Trophoblast cell (in vitro differentiated cells and primary cell): ENCODE measurements around the gene DIP2B.
A peak's percentile ranks its signal among the peaks of the same experiment; 100 is the strongest.
"Not testable (repeated sequence)": the region's sequence is repeated elsewhere in the genome, so short reads cannot be mapped to it uniquely, and the experiment has no call there.

Experiments used
- DNase-seq, 2 donors: peaks; one replicate each; pipeline ENCODE4 v3.0.0-alpha.2; 2016
- H2AFZ ChIP-seq: 2 replicates; pipeline ENCODE4 v1.6.1; 2013; ENCODE audit warnings: low read length, moderate library complexity, mild to moderate bottlenecking; ENCODE audit not compliant: insufficient read depth, poor library complexity
- H2AK5ac ChIP-seq: 2 replicates; pipeline ENCODE4 v1.6.1; 2013; ENCODE audit warnings: mild to moderate bottlenecking, low read length
- H2BK120ac ChIP-seq: 2 replicates; pipeline ENCODE4 v1.6.1; 2013; ENCODE audit warnings: low read length, mild to moderate bottlenecking, moderate library complexity; ENCODE audit not compliant: insufficient read depth, poor library complexity
- H2BK12ac ChIP-seq: 2 replicates; pipeline ENCODE4 v1.6.1; 2013; ENCODE audit warnings: mild to moderate bottlenecking, low read length, moderate library complexity
- H2BK5ac ChIP-seq: 2 replicates; pipeline ENCODE4 v1.6.1; 2013; ENCODE audit warnings: low read length, low read depth, moderate library complexity, mild to moderate bottlenecking; ENCODE audit not compliant: poor library complexity
- H3K14ac ChIP-seq: 2 replicates; pipeline ENCODE4 v1.6.1; 2013; ENCODE audit warnings: mild to moderate bottlenecking, low read length
- H3K18ac ChIP-seq: 2 replicates; pipeline ENCODE4 v1.6.1; 2013; ENCODE audit warnings: mild to moderate bottlenecking, low read length
- H3K23ac ChIP-seq: 2 replicates; pipeline ENCODE4 v1.6.1; 2013; ENCODE audit warnings: low read length
- H3K27ac ChIP-seq: 2 replicates; pipeline ENCODE4 v1.5.1; 2013; ENCODE audit warnings: low read depth, mild to moderate bottlenecking, inconsistent platforms, low read length, moderate library complexity
- H3K27me3 ChIP-seq: 2 replicates; pipeline ENCODE4 v1.6.1; 2013; ENCODE audit warnings: inconsistent platforms, mild to moderate bottlenecking, low read length, moderate library complexity; ENCODE audit not compliant: insufficient read depth
- H3K36me3 ChIP-seq, 2 experiments: 1 replicate in 1 of 2; 2 replicates in 1 of 2; pipeline ENCODE4 v1.6.1; 2013; ENCODE audit warnings: low read length in 2 of 2, mild to moderate bottlenecking in 2 of 2, moderate library complexity in 1 of 2; ENCODE audit not compliant: insufficient read depth in 2 of 2, control insufficient read depth in 1 of 2
- H3K4ac ChIP-seq: 2 replicates; pipeline ENCODE4 v1.6.1; 2013; ENCODE audit warnings: low read depth, mild to moderate bottlenecking, low read length, moderate library complexity
- H3K4me1 ChIP-seq, 2 experiments: 1 replicate in 1 of 2; 2 replicates in 1 of 2; pipeline ENCODE4 v1.6.1; 2013; ENCODE audit warnings: low read length in 2 of 2, mild to moderate bottlenecking in 2 of 2, moderate library complexity in 1 of 2; ENCODE audit not compliant: insufficient read depth in 2 of 2, control insufficient read depth in 1 of 2
- H3K4me2 ChIP-seq: 2 replicates; pipeline ENCODE4 v1.6.1; 2013; ENCODE audit warnings: inconsistent platforms, mild to moderate bottlenecking, low read length, moderate library complexity
- H3K4me3 ChIP-seq: 2 replicates; pipeline ENCODE4 v1.5.1; 2013; ENCODE audit warnings: mild to moderate bottlenecking, low read depth, low read length, inconsistent platforms
- H3K79me1 ChIP-seq: one replicate; pipeline ENCODE4 v1.6.1; 2013; ENCODE audit warnings: low read length
- H3K79me2 ChIP-seq: 2 replicates; pipeline ENCODE4 v1.6.1; 2013; ENCODE audit warnings: low read length, mild to moderate bottlenecking; ENCODE audit not compliant: control insufficient read depth, insufficient read depth, poor library complexity
- H3K9ac ChIP-seq: 2 replicates; pipeline ENCODE4 v1.6.1; 2013; ENCODE audit warnings: mild to moderate bottlenecking, low read length
- H3K9me3 ChIP-seq: 2 replicates; pipeline ENCODE4 v1.6.1; 2013; ENCODE audit warnings: low read depth, mild to moderate bottlenecking, control low read depth, inconsistent platforms, low read length; ENCODE audit not compliant: insufficient read depth
- H4K12ac ChIP-seq: 2 replicates; pipeline ENCODE4 v1.6.1; 2013; ENCODE audit warnings: low read depth, mild to moderate bottlenecking, low read length, moderate library complexity
- H4K8ac ChIP-seq: 2 replicates; pipeline ENCODE4 v1.6.1; 2013; ENCODE audit warnings: low read depth, mild to moderate bottlenecking, low read length, moderate library complexity
- H4K91ac ChIP-seq: one replicate; pipeline ENCODE4 v1.6.1; 2013; ENCODE audit warnings: low read depth, mild to moderate bottlenecking, low read length, moderate library complexity
- WGBS: extraction: QIAGEN DNeasy Blood & Tissue Kit; methylation state at CpG from one replicate; pipeline ENCODE4 v1.1.7; 2013; ENCODE audit warnings: missing lambda C conversion rate; ENCODE audit not compliant: insufficient read length, insufficient coverage; ENCODE audit errors: extremely low coverage; 5-methylcytosine and 5-hydroxymethylcytosine counted together

Gene DIP2B

DNA sequence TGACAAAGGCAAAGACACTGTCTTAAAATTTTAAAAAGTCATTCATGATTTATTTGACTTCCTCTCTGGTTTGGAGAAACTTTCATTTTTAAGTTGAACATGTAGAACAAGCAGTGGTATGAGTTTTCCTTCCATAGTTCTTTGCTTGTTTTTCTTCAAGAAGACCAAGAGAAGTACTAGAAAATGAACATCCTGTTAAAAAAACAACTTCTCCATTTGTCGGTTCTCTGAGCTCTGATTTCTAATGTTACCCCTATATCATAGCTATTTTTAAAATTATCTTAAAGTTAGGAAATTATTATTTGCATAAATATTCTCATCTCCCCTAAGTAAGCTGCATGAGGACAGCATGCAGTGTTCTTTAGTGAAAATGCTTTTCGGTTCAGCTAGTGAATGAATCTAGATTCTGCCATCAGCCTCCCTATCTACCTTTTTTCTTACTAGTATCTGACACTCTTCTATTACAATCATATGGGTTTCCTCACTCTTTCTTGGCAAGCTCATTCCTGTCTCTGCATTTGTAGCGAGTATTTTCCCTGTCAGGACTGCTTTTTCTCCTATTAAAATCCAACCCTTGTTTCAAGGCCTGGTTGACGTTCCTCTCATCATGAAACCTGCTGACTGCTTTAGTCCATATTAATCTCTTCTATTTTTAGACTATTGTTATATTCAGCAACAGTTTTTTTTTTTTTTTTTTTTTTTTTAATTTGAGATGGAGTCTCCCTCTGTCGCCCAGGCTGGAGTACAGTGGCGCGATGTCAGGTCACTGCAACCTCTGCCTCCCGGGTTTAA lies 15.8 kb downstream of the DIP2B start:
- Histone ChIP-seq H3K18ac (no peak overlapping the region), H4K8ac (no peak overlapping the region), H2BK120ac (no peak overlapping the region), H2AFZ (no peak overlapping the region), H3K4me3 (no peak overlapping the region), H2BK5ac (no peak overlapping the region), H3K79me1 (no peaks in the 10 kb centered on the region), H4K91ac (no peak overlapping the region), H3K14ac (no peak overlapping the region), H3K79me2 (peaks cover 21% of the 10 kb centered on the region), H3K4me1 (peaks cover 0 to 11% of the 10 kb centered on the region in 2 experiments), H3K36me3 (peaks cover 2 to 6% of the 10 kb centered on the region in 2 experiments), H3K27me3 (no peaks in the 10 kb centered on the region), H3K4me2 (no peak overlapping the region), H3K9ac (no peak overlapping the region), H3K4ac (peak overlapping the region; percentile 69), H3K9me3 (no peaks in the 10 kb centered on the region), H4K12ac (no peak overlapping the region), H2BK12ac (no peak overlapping the region), H3K23ac (no peak overlapping the region), H2AK5ac (no peak overlapping the region), H3K27ac (no peak overlapping the region)
- DNase-seq = no peak
- WGBS = no CpG with 5 or more reads among the region's 8 CpGs

DNA sequence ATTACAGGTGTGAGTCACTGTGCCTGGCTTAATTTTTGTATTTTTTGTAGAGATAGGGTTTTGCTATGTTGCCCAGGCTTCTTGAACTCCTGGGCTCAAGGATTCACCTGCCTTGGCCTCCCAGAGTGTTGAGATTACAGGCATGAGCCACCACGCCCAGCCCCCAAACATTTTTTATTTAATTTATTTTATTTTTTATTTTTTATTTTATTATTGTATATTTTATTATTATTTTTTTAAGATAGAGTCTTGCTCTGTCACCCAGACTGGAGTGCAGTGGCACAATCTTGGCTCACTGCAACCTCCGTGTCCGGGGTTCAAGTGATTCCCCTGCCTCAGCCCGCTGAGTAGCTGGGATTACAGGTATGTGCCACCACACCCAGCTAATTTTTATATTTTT lies 17.0 kb downstream of the DIP2B start:
- not testable (repeated sequence) for H3K79me1 ChIP-seq, H2AK5ac ChIP-seq, H3K4me1 ChIP-seq, H2BK12ac ChIP-seq, H3K4me3 ChIP-seq, H3K9me3 ChIP-seq, DNase-seq, H2BK120ac ChIP-seq, H4K12ac ChIP-seq, H3K18ac ChIP-seq, H3K14ac ChIP-seq, H2AFZ ChIP-seq, H3K9ac ChIP-seq, H3K36me3 ChIP-seq, H3K23ac ChIP-seq, H3K27me3 ChIP-seq, H4K8ac ChIP-seq, H3K4me2 ChIP-seq, H2BK5ac ChIP-seq, H4K91ac ChIP-seq, H3K27ac ChIP-seq
- Histone ChIP-seq H3K4ac (peak overlapping the region; percentile 89), H3K79me2 (peaks cover 16% of the 10 kb centered on the region)
- WGBS = no CpG with 5 or more reads among the region's 4 CpGs

DNA sequence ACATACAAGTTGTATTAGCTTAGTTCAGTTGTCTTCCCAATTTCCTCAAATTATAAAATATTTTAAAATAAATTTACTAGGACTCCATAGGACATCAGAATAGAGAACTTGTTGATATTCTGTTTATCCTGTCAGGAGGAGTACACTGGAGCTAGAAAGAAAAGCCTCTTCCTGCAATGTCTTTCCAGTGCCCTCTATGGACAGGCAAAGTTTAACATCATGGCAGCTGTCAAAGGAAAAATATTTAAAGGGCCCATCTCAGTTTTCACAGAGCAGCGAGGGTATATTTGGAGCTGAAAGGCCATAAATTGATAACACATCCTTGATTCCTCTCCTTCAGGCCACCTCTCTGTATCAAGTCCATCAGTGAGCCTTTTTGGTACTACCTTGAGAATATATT lies 19.0 kb downstream of the DIP2B start:
- H4K91ac ChIP-seq = no peak overlapping the region
- H3K36me3 ChIP-seq = peaks cover 4 to 6% of the 10 kb centered on the region in 2 experiments
- H3K4me1 ChIP-seq = no peaks in the 10 kb centered on the region
- H3K18ac ChIP-seq = no peak overlapping the region
- H3K79me1 ChIP-seq = no peaks in the 10 kb centered on the region
- H3K27me3 ChIP-seq = no peaks in the 10 kb centered on the region
- H4K12ac ChIP-seq = no peak overlapping the region
- no peak overlapping the region for H4K8ac ChIP-seq
- no peak overlapping the region for H2BK5ac ChIP-seq
- H3K4me2 ChIP-seq = no peak overlapping the region
- H3K14ac ChIP-seq = no peak overlapping the region
- H3K9ac ChIP-seq = no peak overlapping the region
- no CpG with 5 or more reads among the region's 1 CpG for WGBS
- no peak overlapping the region for H3K27ac ChIP-seq
- DNase-seq = no peak
- no peak overlapping the region for H2AK5ac ChIP-seq
- no peak overlapping the region for H2AFZ ChIP-seq
- H3K4me3 ChIP-seq = no peak overlapping the region
- no peak overlapping the region for H3K23ac ChIP-seq
- peaks cover 10% of the 10 kb centered on the region for H3K79me2 ChIP-seq
- no peak overlapping the region for H2BK120ac ChIP-seq
- peak overlapping the region; percentile 52 for H3K4ac ChIP-seq
- no peak overlapping the region for H2BK12ac ChIP-seq
- no peaks in the 10 kb centered on the region for H3K9me3 ChIP-seq

DNA sequence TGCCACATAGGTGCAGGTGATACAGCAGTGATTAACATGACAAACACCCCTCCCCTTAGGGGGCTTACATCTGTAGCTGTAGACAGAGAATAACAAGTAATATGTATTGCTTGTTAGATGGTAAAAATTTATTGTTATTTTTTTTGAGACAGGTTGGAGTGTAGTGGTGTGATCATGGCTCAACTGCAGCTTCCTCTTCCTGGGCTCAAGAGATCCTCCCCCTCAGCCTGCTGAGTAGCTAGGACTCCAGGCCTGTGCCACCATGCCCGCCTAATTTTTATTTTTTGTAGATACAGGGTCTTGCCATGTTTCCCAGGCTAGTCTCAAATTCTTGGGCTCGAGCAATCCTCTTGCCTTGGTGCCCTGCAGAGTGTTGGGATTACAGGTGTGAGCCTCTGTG lies 19.8 kb downstream of the DIP2B start:
- peaks cover 3 to 6% of the 10 kb centered on the region in 2 experiments for H3K36me3 ChIP-seq
- peaks cover 10% of the 10 kb centered on the region for H3K79me2 ChIP-seq
- no peak overlapping the region for H4K8ac ChIP-seq
- no peaks in the 10 kb centered on the region for H3K27me3 ChIP-seq
- peak overlapping the region; percentile 87 for H3K4ac ChIP-seq
- H3K27ac ChIP-seq = no peak overlapping the region
- H3K79me1 ChIP-seq = no peaks in the 10 kb centered on the region
- no peak overlapping the region for H3K4me3 ChIP-seq
- no peak overlapping the region for H3K14ac ChIP-seq
- H4K91ac ChIP-seq = no peak overlapping the region
- H2BK120ac ChIP-seq = no peak overlapping the region
- no peak overlapping the region for H2BK12ac ChIP-seq
- peak overlapping the region; percentile 68 for H3K18ac ChIP-seq
- no peak overlapping the region for H3K23ac ChIP-seq
- peaks cover 2 to 7% of the 10 kb centered on the region in 2 experiments for H3K4me1 ChIP-seq
- WGBS = no CpG with 5 or more reads among the region's 2 CpGs
- no peaks in the 10 kb centered on the region for H3K9me3 ChIP-seq
- no peak overlapping the region for H4K12ac ChIP-seq
- no peak for DNase-seq
- H2AFZ ChIP-seq = no peak overlapping the region
- no peak overlapping the region for H3K9ac ChIP-seq
- H3K4me2 ChIP-seq = no peak overlapping the region
- H2AK5ac ChIP-seq = no peak overlapping the region
- H2BK5ac ChIP-seq = no peak overlapping the region
